GM18951 (cell line): ENCODE data around the gene DCTN3.

Experiments
- POLR2A ChIP-seq: IDR thresholded peaks from 4 replicates; pipeline ENCODE4 v1.6.1; 2011; ENCODE audit warnings: mild to moderate bottlenecking; ENCODE audit not compliant: insufficient read length, insufficient read depth; ENCODE audit errors: extremely low read depth
- in situ Hi-C: fragments of 300-500 bp; cut with MboI; formaldehyde crosslinking; loops from one replicate; pipeline ENCODE4 v1.12.0; 2022; ENCODE audit warnings: low sequenced_read_pairs, mixed read lengths, inconsistent platforms; ENCODE audit not compliant: unreplicated experiment

Gene DCTN3

GRCh38 chr9:34620061-34620994, at the start of gene DCTN3:
TSS of gene DCTN3 (minus strand) at chr9:34620495. CDS start at chr9:34620464, 31 bp downstream.
- in situ Hi-C loops: no loop called here
- TF ChIP-seq POLR2A: peak; percentile 77

- TF ChIP-seq POLR2A: peak; percentile 30
- in situ Hi-C loops: no loop called here
Observed at GRCh38 chr9:34665381-34666250, 45.3 kb upstream of the DCTN3 start.

DNA sequence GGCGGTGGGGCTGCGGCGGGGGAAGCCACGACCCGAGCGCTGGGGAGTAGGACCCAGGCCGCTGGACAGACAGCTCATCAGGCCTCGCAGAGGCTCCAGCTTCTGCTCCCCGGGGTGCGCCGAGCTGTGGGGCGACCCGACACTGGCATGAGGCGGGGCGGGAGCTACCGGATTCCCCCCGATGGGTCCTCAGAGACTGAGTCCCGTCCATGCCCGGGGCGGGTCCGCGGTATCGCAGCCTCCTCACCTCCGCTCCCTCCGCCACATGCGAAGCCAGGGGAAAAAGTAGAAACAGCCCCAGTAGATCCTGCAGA, 44.7 kb upstream of the DCTN3 start:
- no peak for TF ChIP-seq POLR2A
- in situ Hi-C loops: no loop called here

DNA sequence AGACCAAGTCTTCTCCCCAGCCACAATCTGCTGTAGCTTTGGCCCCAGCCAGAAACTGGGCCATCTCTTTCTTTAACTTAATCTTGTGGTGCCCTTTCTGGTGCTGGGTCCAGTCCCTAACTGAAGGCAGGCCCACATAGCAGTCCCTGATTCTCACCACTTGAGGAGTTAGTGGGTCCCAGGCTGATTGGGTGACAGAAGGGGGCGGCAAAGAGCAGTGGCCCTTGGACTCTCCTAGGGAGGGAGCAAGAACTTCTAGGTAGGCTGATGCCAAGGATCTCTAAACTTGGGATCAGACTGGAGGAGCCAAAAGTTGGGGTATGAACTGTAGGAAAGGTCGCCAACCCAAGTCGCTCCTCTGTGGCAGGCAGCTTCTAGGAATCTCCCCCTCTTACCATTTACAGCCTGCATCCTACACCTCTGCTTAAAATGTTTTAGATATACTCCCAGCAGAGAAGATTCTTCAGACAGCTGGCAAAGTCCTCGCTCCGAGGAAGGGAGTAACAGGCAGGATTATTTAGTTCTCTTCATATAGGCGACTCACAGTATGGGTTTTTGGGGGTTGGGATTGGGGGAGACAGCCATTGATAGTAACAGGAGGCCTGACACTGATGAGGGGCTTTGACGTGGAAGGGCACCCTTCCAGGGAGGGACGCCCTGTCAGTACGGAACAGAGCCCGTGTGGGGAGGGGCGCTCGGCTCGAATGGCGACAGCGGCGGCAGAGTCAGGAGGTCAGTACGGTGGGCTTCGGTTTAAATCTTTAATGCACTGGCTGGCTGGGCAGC, 44.2 kb upstream of the DCTN3 start:
- no peak for TF ChIP-seq POLR2A
- in situ Hi-C loops: no loop called here

DNA sequence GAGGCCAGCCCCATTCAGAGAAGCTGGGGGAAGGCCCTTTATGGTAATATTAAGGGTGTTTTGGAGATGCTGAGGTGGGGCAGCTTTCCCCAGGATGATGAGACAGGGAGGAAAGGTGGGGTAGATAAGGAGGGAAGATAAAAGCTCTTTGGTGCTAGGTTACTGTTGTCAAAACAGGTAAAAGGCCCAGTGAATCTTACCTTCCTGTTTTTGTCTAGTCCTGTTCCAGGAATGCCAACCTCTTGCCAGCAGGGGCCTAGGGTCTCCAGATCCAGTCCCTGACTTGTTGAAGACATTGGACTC, 43.0 kb upstream of the DCTN3 start:
- TF ChIP-seq POLR2A: no peak
- in situ Hi-C loops: no loop called here

- in situ Hi-C loops: no loop called here
- TF ChIP-seq POLR2A: no peak
Observed at GRCh38 chr9:34662526-34663302, 42.4 kb upstream of the DCTN3 start, which contains the start of gene CCL27. TSS of gene CCL27 (minus strand) at chr9:34662657. CDS start at chr9:34662633, 24 bp downstream.

GRCh38 chr9:34659592-34660253, 39.4 kb upstream of the DCTN3 start:
- TF ChIP-seq POLR2A: no peak
- in situ Hi-C loops: no loop called here

GRCh38 chr9:34658461-34658860, 38.2 kb upstream of the DCTN3 start:
- no peak for TF ChIP-seq POLR2A
- in situ Hi-C loops: no loop called here

GRCh38 chr9:34656992-34657391, 36.7 kb upstream of the DCTN3 start:
- in situ Hi-C loops: no loop called here
- TF ChIP-seq POLR2A: no peak

- in situ Hi-C loops: no loop called here
- no peak for TF ChIP-seq POLR2A
Observed at GRCh38 chr9:34655394-34655793, 35.1 kb upstream of the DCTN3 start.

GRCh38 chr9:34654323-34655051, 34.2 kb upstream of the DCTN3 start:
- no peak for TF ChIP-seq POLR2A
- in situ Hi-C loops: no loop called here
